Smooth muscle cell (in vitro differentiated cells): ENCODE measurements around the gene CES3. TPM values are rescaled to one million over a fixed set of nuclear protein-coding genes. Genes with fewer than 3 reads are reported as not detected.

Source experiments
- DNase-seq: peaks from one replicate; lab custom pipeline; 2025; ENCODE audit not compliant: unreplicated experiment; lab: John Stamatoyannopoulos, UW
- H2AFZ ChIP-seq: fragments of 200-600 bp; sonication (generic); 2 replicates; pipeline ENCODE4 v1.6.0; 2016; ENCODE audit warnings: antibody characterized with exemption, low read depth, mild to moderate bottlenecking
- H3F3A ChIP-seq: fragments of 200-600 bp; sonication (generic); 2 replicates; pipeline ENCODE4 v1.6.0; 2017; ENCODE audit warnings: antibody characterized with exemption, low read depth
- H3K27ac ChIP-seq: fragments of 200-600 bp; sonication (generic); 2 replicates; pipeline ENCODE4 v1.5.1; 2016; ENCODE audit warnings: low read depth, mild to moderate bottlenecking
- H3K27me3 ChIP-seq: fragments of 200-600 bp; sonication (generic); 2 replicates; pipeline ENCODE4 v1.6.1; 2016; ENCODE audit warnings: low read depth, mild to moderate bottlenecking
- H3K36me3 ChIP-seq: fragments of 200-600 bp; sonication (generic); 2 replicates; pipeline ENCODE4 v1.5.1; 2016; ENCODE audit warnings: low read depth
- H3K4me1 ChIP-seq: fragments of 200-600 bp; sonication (generic); 2 replicates; pipeline ENCODE4 v1.5.1; 2016; ENCODE audit warnings: low read depth
- H3K4me2 ChIP-seq: fragments of 200-600 bp; sonication (generic); 2 replicates; pipeline ENCODE4 v1.6.0; 2016; ENCODE audit warnings: mild to moderate bottlenecking
- H3K4me3 ChIP-seq: fragments of 200-600 bp; sonication (generic); 2 replicates; pipeline ENCODE4 v1.5.1; 2016; ENCODE audit warnings: mild to moderate bottlenecking
- H3K79me2 ChIP-seq: fragments of 200-600 bp; sonication (generic); 2 replicates; pipeline ENCODE4 v1.6.0; 2016; ENCODE audit warnings: low read depth, mild to moderate bottlenecking
- H3K9ac ChIP-seq: fragments of 200-600 bp; sonication (generic); 2 replicates; pipeline ENCODE4 v1.6.0; 2016; ENCODE audit warnings: low read depth
- H3K9me3 ChIP-seq: fragments of 200-600 bp; sonication (generic); replicated peaks from 2 replicates; pipeline ENCODE4 v1.5.1; 2016; ENCODE audit warnings: low read depth
- H4K20me1 ChIP-seq: fragments of 200-600 bp; sonication (generic); 2 replicates; pipeline ENCODE4 v1.6.0; 2016; ENCODE audit warnings: low read depth
- CTCF ChIP-seq: fragments of 200-600 bp; sonication (generic); IDR thresholded peaks from 2 replicates; pipeline ENCODE4 v1.5.1; 2017; ENCODE audit warnings: borderline replicate concordance, mild to moderate bottlenecking, antibody characterized with exemption; ENCODE audit not compliant: insufficient read depth, poor library complexity, severe bottlenecking
- WGBS: methylation state at CpG from one replicate; pipeline ENCODE4 v1.1.7; 2016; ENCODE audit warnings: low lambda C conversion rate; 5-methylcytosine and 5-hydroxymethylcytosine counted together
- polyA plus RNA-seq: library from polyadenylated mRNA; unstranded; fragments of >200 nt; fragmentation: Nextera tagmentation; extraction: Ambion mirVana; gene quantifications from 2 replicates; pipeline ENCODE4 v1.2.1, GENCODE V29; 2016
- total RNA-seq: library from RNA; depleted of rRNA; stranded (reverse); fragments of >200 nt; gene quantifications from 2 replicates; pipeline ENCODE4 v1.2.3, GENCODE V29; 2014

The CES3 gene, protein sequence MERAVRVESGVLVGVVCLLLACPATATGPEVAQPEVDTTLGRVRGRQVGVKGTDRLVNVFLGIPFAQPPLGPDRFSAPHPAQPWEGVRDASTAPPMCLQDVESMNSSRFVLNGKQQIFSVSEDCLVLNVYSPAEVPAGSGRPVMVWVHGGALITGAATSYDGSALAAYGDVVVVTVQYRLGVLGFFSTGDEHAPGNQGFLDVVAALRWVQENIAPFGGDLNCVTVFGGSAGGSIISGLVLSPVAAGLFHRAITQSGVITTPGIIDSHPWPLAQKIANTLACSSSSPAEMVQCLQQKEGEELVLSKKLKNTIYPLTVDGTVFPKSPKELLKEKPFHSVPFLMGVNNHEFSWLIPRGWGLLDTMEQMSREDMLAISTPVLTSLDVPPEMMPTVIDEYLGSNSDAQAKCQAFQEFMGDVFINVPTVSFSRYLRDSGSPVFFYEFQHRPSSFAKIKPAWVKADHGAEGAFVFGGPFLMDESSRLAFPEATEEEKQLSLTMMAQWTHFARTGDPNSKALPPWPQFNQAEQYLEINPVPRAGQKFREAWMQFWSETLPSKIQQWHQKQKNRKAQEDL
- total RNA-seq (0.18 TPM in 1 of 2 replicates, not detected in the other), polyA plus RNA-seq (0.22 and 1.2 TPM in 2 replicates)

DNA sequence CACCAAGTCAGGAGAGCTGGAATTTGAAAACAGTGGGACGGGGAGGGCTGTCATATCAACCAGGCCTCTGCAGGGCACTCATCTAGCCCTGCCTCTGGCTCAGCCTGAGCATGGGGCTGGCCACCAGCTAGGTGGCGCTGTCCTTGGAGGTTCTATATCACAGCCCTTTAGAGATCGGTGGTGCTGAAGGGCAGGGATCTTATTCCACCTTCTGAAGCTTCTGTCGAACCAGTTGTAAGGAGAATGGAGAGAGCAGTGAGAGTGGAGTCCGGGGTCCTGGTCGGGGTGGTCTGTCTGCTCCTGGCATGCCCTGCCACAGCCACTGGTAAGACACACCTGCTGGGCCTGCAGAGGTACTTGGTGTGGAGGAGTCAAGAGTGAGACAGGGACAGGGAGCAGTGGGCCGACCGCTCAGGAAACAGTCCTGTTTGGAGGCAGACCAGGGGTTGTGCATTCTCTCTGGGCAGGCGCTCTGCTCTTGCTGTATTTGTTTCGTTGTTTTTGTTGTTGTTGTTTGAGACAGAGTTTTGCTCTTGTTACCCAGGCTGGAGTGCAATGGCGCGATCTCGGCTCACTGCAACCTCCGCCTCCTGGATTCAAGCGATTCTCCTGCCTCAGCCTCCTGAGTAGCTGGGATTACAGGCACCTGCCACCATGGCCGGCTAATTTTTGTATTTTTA is at the start of gene CES3:
CES3 (plus strand) TSS at position 202 of the 680 bp plus-strand sequence; CDS start at position 244, 42 bp downstream.
- H2AFZ ChIP-seq: no peak within 1 kb of the TSS
- no peak within 1 kb of the TSS for H3K27ac ChIP-seq
- H3K9me3 ChIP-seq: no peaks in the 10 kb centered on the region
- peak; percentile 70 for TF ChIP-seq CTCF
- no peaks in the 10 kb centered on the region for H3K36me3 ChIP-seq
- H3K4me1 ChIP-seq: no peaks in the 10 kb centered on the region
- no peak within 1 kb of the TSS for H3K9ac ChIP-seq
- H3K79me2 ChIP-seq: no peaks in the 10 kb centered on the region
- no peaks in the 10 kb centered on the region for H4K20me1 ChIP-seq
- DNase-seq: no peak
- no peaks in the 10 kb centered on the region for H3F3A ChIP-seq
- H3K4me3 ChIP-seq: no peak within 1 kb of the TSS
- 61% methylated on average over 16 of the region's 16 CpGs for WGBS
- H3K4me2 ChIP-seq: no peak within 1 kb of the TSS
- no peaks in the 10 kb centered on the region for H3K27me3 ChIP-seq

DNA sequence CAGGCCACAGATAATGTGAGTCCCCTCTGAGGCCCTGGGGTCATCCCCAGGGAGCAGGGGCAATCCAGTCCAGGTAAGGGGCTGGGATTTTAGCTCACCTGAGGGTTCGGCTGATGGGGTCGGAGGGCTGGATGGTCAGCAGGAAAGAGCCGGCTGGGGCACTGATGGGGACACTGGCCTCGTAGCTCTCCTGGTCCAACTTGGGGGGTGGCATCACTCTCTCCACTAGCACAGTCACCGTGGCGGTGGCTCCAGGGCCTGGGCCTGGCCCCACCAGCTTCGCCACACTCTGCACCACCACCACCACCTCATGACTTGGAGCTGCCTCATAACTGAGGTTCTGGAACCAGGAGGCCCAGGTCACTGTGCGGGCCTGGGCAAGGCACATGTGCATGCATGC is 49.3 kb upstream of the CES3 start:
- no peaks in the 10 kb centered on the region for H3F3A ChIP-seq
- no peak overlapping the region for H2AFZ ChIP-seq
- no peaks in the 10 kb centered on the region for H3K4me1 ChIP-seq
- no peak overlapping the region for H3K27ac ChIP-seq
- DNase-seq: no peak
- TF ChIP-seq CTCF: no peak
- no peak overlapping the region for H3K4me3 ChIP-seq
- no peaks in the 10 kb centered on the region for H3K79me2 ChIP-seq
- no peaks in the 10 kb centered on the region for H3K27me3 ChIP-seq
- H4K20me1 ChIP-seq: no peaks in the 10 kb centered on the region
- no peak overlapping the region for H3K9ac ChIP-seq
- no peak overlapping the region for H3K4me2 ChIP-seq
- H3K9me3 ChIP-seq: no peaks in the 10 kb centered on the region
- H3K36me3 ChIP-seq: no peaks in the 10 kb centered on the region
- WGBS: 93% methylated on average over 5 of the region's 8 CpGs

GRCh38 chr16:66913081-66913480 is 48.0 kb upstream of the CES3 start:
- no peak for TF ChIP-seq CTCF
- Histone ChIP-seq H3K4me3 (no peak overlapping the region), H3K4me2 (no peak overlapping the region), H2AFZ (no peak overlapping the region), H3K27me3 (no peaks in the 10 kb centered on the region), H3K9ac (no peak overlapping the region), H3F3A (no peaks in the 10 kb centered on the region), H3K79me2 (no peaks in the 10 kb centered on the region), H3K9me3 (no peaks in the 10 kb centered on the region), H3K4me1 (no peaks in the 10 kb centered on the region), H3K27ac (no peak overlapping the region), H3K36me3 (no peaks in the 10 kb centered on the region), H4K20me1 (no peaks in the 10 kb centered on the region)
- WGBS: 47% methylated on average over 9 of the region's 10 CpGs
- DNase-seq: no peak
